ENCODE measurements around the gene CTDSPL. TPM values are rescaled to one million over a fixed set of nuclear protein-coding genes. Genes with fewer than 3 reads are reported as not detected.

The CTDSPL gene
- total and polyA plus RNA-seq, 2 of the 8 experiments (the other 6 are each of a cell fraction or from before 2014, with no cell fraction given) = 20.3 to 42.2 TPM

GRCh38 chr3:37954881-37955280 lies 93.2 kb downstream of the CTDSPL start (continued):
- TF ChIP-seq, protein P1, sequence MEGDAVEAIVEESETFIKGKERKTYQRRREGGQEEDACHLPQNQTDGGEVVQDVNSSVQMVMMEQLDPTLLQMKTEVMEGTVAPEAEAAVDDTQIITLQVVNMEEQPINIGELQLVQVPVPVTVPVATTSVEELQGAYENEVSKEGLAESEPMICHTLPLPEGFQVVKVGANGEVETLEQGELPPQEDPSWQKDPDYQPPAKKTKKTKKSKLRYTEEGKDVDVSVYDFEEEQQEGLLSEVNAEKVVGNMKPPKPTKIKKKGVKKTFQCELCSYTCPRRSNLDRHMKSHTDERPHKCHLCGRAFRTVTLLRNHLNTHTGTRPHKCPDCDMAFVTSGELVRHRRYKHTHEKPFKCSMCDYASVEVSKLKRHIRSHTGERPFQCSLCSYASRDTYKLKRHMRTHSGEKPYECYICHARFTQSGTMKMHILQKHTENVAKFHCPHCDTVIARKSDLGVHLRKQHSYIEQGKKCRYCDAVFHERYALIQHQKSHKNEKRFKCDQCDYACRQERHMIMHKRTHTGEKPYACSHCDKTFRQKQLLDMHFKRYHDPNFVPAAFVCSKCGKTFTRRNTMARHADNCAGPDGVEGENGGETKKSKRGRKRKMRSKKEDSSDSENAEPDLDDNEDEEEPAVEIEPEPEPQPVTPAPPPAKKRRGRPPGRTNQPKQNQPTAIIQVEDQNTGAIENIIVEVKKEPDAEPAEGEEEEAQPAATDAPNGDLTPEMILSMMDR (IDR thresholded peaks at IDR 0.05; ENCODE audit: control extremely low read depth in 1 of 3, insufficient read depth in 1 of 3, low read depth in 1 of 3, low read length in 3 of 3) = no peak
- no peak for TF ChIP-seq FOSL1 (IDR thresholded peaks at IDR 0.05; ENCODE audit: insufficient read depth, low read depth, low read length)
- TF ChIP-seq, protein P2, sequence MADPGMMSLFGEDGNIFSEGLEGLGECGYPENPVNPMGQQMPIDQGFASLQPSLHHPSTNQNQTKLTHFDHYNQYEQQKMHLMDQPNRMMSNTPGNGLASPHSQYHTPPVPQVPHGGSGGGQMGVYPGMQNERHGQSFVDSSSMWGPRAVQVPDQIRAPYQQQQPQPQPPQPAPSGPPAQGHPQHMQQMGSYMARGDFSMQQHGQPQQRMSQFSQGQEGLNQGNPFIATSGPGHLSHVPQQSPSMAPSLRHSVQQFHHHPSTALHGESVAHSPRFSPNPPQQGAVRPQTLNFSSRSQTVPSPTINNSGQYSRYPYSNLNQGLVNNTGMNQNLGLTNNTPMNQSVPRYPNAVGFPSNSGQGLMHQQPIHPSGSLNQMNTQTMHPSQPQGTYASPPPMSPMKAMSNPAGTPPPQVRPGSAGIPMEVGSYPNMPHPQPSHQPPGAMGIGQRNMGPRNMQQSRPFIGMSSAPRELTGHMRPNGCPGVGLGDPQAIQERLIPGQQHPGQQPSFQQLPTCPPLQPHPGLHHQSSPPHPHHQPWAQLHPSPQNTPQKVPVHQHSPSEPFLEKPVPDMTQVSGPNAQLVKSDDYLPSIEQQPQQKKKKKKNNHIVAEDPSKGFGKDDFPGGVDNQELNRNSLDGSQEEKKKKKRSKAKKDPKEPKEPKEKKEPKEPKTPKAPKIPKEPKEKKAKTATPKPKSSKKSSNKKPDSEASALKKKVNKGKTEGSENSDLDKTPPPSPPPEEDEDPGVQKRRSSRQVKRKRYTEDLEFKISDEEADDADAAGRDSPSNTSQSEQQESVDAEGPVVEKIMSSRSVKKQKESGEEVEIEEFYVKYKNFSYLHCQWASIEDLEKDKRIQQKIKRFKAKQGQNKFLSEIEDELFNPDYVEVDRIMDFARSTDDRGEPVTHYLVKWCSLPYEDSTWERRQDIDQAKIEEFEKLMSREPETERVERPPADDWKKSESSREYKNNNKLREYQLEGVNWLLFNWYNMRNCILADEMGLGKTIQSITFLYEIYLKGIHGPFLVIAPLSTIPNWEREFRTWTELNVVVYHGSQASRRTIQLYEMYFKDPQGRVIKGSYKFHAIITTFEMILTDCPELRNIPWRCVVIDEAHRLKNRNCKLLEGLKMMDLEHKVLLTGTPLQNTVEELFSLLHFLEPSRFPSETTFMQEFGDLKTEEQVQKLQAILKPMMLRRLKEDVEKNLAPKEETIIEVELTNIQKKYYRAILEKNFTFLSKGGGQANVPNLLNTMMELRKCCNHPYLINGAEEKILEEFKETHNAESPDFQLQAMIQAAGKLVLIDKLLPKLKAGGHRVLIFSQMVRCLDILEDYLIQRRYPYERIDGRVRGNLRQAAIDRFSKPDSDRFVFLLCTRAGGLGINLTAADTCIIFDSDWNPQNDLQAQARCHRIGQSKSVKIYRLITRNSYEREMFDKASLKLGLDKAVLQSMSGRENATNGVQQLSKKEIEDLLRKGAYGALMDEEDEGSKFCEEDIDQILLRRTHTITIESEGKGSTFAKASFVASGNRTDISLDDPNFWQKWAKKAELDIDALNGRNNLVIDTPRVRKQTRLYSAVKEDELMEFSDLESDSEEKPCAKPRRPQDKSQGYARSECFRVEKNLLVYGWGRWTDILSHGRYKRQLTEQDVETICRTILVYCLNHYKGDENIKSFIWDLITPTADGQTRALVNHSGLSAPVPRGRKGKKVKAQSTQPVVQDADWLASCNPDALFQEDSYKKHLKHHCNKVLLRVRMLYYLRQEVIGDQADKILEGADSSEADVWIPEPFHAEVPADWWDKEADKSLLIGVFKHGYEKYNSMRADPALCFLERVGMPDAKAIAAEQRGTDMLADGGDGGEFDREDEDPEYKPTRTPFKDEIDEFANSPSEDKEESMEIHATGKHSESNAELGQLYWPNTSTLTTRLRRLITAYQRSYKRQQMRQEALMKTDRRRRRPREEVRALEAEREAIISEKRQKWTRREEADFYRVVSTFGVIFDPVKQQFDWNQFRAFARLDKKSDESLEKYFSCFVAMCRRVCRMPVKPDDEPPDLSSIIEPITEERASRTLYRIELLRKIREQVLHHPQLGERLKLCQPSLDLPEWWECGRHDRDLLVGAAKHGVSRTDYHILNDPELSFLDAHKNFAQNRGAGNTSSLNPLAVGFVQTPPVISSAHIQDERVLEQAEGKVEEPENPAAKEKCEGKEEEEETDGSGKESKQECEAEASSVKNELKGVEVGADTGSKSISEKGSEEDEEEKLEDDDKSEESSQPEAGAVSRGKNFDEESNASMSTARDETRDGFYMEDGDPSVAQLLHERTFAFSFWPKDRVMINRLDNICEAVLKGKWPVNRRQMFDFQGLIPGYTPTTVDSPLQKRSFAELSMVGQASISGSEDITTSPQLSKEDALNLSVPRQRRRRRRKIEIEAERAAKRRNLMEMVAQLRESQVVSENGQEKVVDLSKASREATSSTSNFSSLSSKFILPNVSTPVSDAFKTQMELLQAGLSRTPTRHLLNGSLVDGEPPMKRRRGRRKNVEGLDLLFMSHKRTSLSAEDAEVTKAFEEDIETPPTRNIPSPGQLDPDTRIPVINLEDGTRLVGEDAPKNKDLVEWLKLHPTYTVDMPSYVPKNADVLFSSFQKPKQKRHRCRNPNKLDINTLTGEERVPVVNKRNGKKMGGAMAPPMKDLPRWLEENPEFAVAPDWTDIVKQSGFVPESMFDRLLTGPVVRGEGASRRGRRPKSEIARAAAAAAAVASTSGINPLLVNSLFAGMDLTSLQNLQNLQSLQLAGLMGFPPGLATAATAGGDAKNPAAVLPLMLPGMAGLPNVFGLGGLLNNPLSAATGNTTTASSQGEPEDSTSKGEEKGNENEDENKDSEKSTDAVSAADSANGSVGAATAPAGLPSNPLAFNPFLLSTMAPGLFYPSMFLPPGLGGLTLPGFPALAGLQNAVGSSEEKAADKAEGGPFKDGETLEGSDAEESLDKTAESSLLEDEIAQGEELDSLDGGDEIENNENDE (IDR thresholded peaks at IDR 0.05; ENCODE audit: insufficient replicate concordance, low read length) = no peak
- no peak for TF ChIP-seq GTF2F1 (IDR thresholded peaks at IDR 0.05; ENCODE audit: borderline replicate concordance, low read depth, low read length)
- TF ChIP-seq EGR1 (IDR thresholded peaks at IDR 0.05; ENCODE audit: borderline replicate concordance, low read depth, low read length) = no peak
